DLD1 (cell line): ENCODE measurements around the gene GNPDA1.

Experiments
- in situ Hi-C: cut with HindIII; loops from 2 replicates; pipeline ENCODE4 v1.10.0; 2017; ENCODE audit warnings: low sequenced_read_pairs

The GNPDA1 gene

DNA sequence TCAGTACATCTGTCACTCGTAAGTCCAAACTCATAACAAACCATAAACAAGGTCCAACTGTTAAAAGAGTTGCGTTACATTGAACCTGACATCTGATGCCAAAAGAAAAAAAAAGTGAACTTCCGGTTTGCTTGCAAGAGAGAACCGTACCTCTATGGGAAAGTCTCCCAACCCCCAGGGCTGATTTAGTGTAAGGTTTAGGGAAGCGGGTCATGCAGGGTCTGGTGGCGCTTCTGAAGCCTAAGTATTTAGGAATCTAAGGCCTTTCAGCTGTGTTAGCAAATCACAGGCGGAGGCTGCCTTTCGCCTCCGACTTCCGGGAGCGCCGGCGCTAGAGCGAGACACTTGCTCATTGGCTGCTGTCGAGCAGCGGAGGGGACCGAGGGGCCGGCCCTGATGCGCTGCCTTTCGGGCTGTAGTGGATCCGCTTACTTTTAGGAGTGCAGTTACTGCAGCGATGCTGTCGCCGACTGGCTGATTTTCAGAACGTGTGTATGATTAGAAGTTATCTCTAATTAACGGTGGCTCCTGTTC is 12.0 kb upstream of the GNPDA1 start:
- in situ Hi-C loops = no loop called here

DNA sequence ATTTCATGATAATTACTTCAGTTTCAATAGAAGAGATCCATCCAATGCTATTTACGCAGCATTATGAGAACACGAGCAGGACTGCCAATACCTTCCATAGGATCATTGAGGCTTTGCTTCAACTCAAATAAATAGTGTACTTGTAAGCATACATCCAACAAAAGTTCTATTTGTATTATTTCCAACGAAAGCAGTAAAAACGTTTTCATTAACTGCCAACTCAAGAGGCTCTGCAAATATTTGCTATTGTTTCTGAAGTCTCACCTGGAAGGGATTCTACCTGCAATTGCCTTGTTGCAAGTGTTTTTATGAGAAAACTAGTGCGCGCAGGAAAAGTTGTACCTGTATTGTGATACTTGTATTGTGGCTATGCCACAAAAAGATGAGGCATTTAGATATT is 11.0 kb upstream of the GNPDA1 start:
- in situ Hi-C loops = no loop called here

DNA sequence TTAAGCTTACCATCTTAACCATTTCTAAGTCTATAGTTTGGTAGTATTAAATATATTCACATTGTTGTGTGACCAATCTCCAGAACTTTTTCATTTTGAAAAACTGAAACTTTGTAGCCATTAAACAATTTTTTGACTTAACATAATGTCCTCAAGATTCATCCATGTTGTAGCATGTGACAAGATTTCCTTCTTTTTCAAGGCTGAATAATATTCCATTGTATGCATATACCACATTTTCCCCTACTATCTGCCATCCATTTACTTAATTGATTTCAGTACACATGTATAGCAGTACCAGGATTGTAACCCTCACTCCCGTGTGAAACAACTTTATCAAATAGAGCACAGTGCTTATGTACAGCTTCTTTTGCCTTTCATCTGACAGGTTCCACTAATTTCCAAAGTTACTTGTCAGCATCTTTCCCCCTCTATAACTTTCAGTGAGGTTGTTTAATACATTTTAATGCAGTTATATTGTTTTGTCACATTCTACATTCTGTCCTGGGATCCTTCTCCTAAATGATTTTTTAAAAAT is 7.4 kb upstream of the GNPDA1 start:
- in situ Hi-C loops = no loop called here

DNA sequence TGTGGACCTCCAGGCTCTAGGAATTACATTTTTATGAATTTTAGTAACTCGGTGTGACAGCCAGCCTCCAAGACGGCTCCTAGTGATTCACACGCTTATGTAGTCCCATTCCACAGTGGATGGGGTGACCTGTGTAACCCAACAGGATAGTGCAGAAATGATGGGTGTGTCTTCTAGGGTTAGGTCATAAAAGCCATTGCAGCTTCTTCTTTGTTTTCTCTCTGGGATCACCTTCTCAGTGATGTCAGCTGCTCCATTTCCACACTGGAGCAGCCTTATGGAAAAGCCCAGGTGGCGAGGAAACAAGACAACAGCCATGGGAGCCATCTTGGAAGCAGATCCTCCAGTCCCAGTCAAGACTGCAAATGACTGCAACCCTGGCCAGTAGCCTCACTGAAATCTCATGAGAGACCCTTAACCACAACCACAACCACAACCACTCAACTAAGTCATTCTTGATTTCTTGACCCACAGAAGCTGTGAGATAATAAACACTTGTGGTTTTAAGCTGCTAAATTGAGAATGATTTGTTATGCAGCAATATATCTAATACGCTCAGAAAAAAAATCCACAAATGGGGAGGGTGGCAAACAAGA is 5.1 kb upstream of the GNPDA1 start:
- in situ Hi-C loops = no loop called here

DNA sequence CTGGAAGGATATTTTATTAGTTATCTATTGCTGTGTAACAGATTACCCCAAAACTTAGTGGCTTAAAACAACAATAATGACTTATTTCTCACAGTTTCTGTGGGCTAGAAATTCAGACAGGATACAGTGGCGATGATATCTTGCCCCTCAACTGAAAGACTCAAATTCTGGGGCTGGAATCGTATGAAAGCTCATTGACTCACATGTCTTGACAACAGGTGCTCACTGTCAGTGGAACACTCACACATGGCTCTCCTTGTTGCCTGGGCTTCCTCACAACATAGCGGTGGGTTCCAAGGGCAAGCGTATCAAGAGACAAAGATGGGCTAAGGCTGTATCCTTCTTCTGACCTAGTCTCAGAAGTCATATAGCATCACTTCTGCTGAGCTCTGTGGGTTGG is 3.7 kb upstream of the GNPDA1 start:
- in situ Hi-C loops = no loop called here

DNA sequence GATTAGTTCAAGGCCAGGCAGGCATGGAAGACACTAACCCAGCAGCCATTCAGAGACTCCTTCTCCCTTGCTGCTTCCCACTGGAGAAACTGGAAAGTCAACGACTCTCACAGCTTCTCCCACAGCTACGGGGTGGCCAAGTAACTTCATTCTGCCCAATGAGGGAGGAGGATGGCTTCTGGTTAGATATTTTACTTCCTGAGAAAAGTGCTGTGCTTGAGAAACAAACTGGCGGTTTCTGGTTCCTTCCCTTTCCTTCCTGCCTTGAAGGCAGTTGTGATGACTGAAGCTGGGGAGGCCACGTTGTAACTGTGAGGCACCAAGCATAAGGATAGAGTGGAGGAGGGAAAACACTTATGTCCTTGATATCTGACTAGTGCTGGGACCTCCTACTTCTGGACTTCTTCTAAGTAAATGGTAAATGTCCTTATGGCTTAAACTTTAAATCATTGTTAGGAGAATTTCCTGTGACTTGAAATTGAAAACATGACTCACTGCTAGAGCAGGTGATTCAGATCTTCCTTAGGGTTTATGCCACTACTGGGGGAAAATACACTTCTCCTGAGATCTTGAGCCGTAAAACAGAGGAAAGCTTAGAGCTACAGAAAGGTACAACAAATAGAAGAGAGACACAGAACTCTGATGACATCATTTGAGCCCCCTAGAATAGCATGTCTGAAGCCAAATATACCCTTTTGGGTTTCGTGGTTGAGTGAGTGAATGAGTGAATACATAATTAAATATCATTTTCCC is 3.1 kb upstream of the GNPDA1 start:
- in situ Hi-C loops = no loop called here

DNA sequence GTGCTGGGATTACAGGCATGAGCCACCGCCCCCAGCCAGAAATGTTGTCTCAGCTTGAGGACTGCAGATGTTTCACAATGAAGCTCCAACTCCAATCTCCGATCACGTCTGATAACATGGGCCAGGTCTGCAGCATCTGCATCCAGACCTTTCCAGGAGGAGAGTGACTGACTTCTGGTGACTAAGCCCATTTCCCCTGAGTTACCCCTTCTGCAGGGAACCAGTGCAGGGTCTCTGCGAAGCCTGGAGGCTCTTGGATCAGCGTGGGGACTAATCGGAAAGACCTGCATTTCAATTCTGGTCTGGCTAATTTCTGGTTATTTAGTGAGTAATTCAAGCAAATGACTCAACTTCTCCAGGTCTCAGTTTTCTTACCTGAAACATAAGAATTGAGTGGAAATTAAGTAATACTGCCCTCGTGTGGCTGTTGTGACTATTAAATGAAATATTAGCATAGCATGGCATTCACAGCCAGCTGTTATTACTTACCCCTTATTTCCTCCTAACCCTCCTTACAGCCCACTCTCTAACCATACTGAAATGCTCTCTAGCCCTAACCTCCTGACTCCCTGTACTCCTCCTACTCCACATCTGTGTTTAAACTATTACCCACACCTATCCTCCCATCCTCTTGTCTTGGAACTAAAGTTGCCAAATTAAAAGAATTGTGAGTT is 2.2 kb upstream of the GNPDA1 start:
- in situ Hi-C loops = no loop called here

DNA sequence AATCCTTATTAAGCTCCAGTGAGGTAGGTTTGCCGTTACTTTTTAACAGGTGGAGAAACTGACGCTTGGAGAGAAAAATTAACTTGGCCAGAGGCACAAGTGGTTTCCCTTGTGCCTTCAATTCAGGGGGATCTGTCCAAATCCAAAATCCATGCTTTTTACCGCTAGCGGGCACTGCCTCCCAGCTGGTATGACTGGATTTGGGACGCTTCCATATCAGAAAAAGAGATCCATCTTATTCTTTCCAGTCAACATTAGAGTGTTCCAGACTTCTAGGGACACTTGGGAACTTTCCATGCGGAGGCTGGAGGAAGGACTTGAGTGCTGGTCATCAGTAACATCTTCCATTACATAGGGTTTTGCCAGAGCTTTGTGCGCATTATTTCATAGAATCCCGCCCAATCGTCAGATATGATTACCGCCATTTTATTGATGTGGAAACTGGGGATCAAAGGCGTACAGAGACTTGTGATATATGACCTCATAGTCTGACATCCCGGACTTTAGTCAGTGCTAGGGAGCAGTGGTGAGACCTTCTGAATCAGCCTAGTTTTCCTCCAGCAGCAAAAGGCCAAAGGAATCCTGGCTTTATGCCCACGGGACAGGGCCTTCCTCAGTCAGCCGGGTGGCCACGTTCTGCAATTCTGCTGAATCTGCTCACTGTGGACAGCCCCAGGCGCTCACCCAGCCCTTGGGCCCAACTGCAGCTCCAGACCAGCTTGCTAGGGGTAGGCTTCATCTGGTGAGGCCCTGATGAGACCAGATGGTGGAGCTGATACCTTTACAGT is 1.1 kb upstream of the GNPDA1 start:
- in situ Hi-C loops = no loop called here

DNA sequence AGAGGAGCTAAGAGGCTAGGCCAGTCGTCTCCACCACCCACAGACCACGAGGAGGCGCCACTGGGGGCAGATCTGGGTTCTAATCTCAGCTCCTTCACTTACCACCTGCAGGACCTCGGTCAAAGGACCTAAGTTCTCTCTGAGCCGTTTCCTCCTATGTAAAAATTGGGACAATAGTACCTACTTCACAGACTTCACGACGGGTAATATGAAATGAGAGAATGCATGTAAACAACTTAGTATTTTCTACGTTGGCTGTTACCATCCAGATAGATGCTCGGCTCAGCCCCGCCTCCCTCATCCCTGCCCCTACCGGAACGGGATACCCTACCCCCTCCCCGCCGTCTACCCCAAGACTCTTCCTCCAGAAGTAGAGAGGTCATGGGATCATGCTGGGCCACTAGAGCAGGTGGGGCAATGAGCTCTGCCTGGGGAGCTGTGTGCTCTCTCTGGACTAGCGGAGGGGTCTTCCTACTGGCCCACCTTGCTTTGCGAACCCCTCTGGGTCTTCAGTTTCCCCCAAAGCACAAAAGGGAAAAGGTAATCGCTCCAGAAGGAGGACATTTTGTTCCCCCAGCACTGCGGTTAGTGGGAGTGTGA is 541 bp downstream of the GNPDA1 start:
- in situ Hi-C loops = no loop called here

DNA sequence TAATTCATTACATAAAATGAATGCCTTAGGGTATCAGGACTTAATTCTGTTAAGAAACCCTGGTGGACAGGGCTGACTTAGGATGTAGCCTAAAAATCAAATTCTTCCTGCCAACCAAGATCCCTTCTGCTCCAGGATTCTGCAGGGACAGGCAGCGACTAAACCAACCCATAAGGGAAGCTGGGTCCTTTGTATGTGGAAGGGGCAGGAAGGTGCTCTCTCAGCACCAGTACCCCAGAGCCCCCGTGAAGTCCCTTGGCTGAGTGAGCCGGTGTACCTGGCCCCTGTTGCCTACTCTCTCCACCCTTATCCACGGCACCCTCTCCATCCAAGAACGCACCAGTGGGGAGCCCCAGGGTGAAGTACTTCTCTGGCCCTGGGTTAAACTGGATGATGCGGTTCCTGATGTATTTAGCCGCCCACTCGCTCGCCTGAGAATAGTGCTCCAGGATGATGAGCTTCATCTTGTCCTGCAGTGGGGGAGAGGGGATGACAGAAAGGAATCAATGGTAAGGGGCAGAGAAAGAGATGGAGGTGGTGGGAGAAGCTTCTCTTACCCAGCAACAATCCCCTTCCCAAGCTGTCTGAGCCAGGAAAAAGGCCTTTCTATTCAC is 1.1 kb downstream of the GNPDA1 start:
- in situ Hi-C loops = no loop called here

DNA sequence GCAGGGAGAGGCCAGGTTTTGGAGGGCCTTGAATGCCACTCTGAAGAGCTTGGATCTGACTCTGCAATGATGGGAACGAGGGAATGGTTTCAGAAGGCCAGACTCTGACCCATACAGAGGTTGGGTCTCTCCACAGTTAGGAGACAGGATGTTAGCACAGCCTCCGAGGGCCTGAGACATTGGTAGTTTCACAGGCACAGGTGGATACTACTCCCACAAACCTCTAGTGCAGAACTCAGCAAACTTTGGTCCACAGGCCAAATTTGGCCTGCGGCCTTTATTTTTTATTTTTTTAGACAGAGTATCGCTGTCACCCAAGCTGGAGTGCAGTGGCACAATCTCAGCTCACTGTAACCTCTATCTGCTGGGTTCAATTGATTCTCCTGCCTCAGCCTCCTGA is 2.9 kb downstream of the GNPDA1 start:
- in situ Hi-C loops = no loop called here

DNA sequence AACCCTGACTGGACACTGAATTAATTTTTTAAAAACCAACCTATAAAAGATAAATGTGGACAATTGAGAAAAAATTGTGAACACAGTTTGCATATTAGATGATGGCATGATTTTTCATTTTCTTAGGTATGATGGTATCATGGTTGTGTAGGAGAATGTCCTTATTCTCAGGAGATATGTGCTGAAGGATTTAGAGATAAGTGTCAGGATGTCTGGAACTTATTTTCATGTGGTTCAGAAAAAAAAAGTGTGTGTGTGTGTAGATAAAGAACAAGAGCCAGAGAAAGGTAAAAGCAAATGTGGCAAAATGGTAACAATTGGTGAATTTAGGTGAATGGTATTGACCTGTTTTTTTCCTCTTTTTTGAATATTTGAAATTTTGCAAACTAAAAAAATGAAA is 4.0 kb downstream of the GNPDA1 start:
- in situ Hi-C loops = no loop called here

DNA sequence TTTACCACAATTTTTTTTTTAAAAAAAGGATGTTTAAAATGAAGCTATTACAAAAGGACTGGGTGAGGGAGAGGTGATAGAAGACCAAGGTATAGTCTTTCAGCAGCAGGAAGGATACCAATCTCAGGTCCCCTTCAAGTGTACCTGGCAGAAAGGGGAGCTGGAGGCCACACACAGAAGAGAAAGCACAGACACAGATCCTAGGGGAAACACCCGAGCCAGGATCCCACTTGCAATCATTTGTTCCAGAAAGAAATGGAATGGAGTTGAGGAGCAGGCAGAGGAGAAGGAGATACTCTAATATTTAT is 5.6 kb downstream of the GNPDA1 start:
- in situ Hi-C loops = no loop called here

DNA sequence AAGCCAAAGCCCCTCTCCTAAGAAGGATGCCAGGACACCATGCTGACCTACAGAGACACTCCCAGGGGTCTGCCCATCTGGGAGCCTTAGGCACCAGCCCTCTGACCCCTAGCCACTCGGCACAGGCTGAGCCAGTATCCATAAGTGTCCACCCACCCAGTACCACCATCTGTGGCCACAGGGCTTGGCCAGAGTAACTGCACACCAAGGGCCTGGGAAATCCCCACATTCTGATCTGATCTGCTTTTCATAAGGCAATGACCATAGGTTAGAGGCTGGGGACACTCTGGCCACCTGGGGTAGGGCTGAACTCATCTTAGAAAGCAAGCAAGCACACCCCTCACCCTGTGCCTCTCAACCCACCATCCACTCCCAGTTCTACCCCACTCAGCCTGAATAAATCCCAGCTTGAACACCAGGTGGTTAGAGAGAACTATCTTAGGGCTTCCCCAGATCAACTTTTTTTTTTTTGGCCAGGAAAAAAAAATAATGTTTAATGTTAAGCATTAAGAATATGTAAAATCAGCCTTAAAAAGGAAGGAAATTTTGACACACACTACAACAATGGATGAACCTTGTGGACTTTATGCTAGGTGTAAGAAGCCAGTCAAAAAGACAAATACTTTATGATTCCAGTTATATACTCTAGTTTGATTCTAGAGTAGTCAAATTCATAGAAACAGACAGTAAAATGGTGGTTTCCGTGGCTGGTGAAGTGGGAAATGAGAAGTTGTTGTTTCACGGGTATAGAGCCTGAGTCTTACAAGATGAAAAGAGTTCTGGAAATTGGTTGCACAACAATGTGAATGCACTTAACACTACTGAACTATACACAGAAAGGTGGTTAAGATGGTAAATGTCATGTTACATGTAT is 6.2 kb downstream of the GNPDA1 start:
- in situ Hi-C loops = no loop called here

DNA sequence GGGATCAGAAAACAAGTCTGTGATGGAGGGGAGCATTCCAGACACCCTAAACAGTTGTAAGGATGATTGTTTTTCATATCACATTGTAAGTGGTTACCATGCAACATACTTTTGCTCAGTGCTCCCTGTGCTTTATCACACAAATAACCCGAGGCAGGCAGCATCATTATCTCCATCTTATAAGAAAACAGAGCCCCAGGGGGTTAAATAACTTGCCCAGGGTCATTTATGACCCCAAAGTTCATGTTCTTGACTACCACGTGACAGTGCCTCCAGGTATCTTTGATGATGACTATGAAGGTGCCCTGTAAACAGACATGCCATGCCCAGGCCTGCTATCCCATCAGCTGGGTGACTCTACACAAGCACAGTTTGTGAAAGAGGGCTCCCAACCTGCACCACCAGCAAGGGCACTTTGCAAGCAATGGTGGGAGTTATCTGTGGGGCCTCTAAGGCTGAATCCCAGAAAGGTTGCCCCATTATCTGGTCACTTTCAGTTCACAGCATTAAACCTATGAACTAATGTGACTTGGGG is 9.5 kb downstream of the GNPDA1 start:
- in situ Hi-C loops = no loop called here

DNA sequence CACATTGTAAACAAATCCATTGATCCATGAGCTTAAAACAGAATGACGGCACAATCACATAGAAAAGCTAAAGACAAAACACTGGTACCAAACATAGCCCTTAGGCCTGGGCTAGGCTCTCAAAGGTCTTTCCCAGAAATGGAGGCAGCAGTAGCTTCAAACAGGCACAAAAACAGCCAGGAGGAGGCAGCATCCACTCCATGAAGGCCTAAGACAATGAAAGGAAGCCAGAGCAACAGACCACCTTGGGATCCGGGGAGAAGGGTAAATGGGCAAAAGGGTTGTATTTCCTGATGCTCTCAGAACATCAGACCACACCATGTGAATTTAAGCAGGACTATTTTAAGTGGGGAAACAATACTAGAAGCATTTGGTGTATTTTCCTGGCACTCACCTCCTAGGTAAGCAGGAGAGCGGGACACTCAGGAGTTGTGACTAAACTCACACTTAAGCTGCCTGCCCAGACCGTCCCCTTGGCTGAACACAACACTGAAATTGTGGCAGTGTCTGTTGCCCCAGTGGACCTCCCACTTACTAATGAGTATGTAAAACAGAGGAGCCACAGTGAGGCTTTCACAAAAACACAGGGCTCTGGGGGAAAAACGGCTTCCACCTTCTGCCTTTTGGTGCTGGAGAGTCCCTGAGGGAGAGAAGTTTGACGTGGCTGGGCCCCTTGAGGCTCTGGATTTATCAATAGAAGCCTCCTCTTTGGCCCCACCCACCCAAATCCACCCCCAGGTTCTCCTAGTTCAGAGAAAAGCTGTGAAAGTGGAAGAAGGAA is 11.9 kb downstream of the GNPDA1 start:
- in situ Hi-C loops = no loop called here

DNA sequence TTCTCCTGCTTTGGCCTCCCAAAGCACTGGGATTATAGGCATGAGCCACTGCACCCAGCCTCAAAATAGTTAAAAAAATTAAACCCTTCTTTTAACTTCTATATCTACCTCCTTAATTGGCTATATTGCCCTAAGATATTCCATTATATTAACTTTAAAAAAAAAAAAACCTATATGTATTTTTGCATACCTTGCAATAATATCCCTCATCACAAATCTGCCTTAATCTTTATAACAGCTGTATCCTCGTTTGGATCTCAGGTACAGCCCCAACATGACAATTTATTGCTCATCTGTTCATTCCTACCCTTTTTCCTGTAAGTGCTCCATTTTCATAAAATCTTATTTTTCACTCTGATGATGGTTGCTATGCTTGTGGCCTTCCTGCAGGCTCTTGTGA is 12.7 kb downstream of the GNPDA1 start:
- in situ Hi-C loops = no loop called here

DNA sequence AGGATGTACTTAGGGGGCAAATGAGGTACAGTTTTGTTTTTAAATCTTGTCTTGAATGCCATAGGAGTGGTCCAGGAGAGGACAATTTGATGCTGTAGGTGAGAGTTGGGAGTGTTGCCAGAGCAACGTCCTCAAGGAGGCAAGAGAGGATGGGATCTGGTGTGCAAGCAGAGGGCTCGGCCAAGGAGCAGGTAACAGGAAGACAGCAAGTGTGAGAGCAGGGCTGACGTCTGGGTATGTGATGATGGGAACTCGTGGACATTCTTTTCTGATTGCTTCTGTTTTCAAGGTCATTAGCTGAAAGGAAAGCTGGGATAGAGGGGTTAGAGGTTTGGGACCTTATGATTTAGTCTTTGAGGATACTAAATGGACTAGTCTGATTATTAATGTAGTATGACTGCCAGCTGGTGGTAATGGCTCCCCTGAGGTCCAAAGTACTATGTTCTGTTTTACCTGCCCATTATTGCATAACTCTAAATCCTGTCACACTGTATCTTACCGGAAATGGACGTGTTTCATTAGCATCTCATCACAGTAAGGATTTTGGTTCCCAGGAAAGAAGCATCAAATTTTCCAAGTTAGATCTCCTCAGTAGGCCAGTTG is 15.4 kb downstream of the GNPDA1 start:
- in situ Hi-C loops = no loop called here
